ENCODE results near the gene CXorf58. TPM values are rescaled to one million over a fixed set of nuclear protein-coding genes. Genes with fewer than 3 reads are reported as not detected.

CXorf58 gene
- total and polyA plus RNA-seq, 4 donors = 0.11 to 0.38 (median 0.28) TPM

DNA sequence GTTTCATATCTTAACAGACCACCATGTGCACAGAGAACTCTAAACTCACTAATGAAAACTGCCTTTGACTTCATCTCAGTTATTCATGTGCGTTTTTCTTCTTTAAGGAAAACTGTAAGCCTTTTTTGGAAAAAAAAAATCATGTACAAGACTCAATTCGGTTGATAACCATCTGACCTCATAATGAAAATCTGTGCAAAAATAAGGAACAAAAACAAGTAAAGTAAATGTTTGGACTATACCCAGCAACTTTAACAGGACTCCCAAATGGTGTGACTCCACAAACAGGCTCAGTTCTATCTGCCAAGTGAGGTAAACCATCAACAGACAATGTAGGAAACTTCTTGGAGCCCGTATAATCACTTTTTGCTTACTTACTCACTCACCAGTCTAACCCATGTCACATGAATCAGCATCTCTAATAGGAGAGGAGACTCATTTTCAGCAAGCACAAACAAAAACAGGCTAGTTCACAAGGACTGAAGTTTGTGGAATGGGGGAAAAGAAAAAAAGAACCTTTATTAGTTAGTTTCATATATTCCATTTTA lies 9.3 kb upstream of the CXorf58 start:
- Histone ChIP-seq H3K9me3 (ENCODE audit: control insufficient read depth, insufficient read depth, low read length) (no peaks in the 10 kb centered on the region), H3K27ac (ENCODE audit: low read depth, low read length) (peak overlapping the region; percentile 64), H3K4me3 (ENCODE audit: low read depth, low read length) (no peak overlapping the region), H3K36me3 (ENCODE audit: control insufficient read depth, insufficient read depth, low read length) (no peaks in the 10 kb centered on the region), H3K4me1 (ENCODE audit: control insufficient read depth, insufficient read depth, low read length) (peaks cover 3% of the 10 kb centered on the region), H3K27me3 (ENCODE audit: control insufficient read depth, insufficient read depth, low read length) (peaks cover 7% of the 10 kb centered on the region)
- DNase-seq (ENCODE audit: low read depth in 4 of 6, low spot score in 6 of 6) = peak in 2 of 6 donors; percentile 21 to 45
- no CpG with 5 or more reads among the region's 3 CpGs for WGBS (ENCODE audit: insufficient coverage)

- Histone ChIP-seq H3K27me3 (ENCODE audit: control insufficient read depth, insufficient read depth, low read length) (peaks cover 7% of the 10 kb centered on the region), H3K4me1 (ENCODE audit: control insufficient read depth, insufficient read depth, low read length) (peaks cover 3% of the 10 kb centered on the region), H3K4me3 (ENCODE audit: low read depth, low read length) (no peak overlapping the region), H3K9me3 (ENCODE audit: control insufficient read depth, insufficient read depth, low read length) (no peaks in the 10 kb centered on the region), H3K27ac (ENCODE audit: low read depth, low read length) (no peak overlapping the region), H3K36me3 (ENCODE audit: control insufficient read depth, insufficient read depth, low read length) (no peaks in the 10 kb centered on the region)
- DNase-seq (ENCODE audit: low read depth in 4 of 6, low spot score in 6 of 6) = no peak
- 86% methylated on average over 5 of the region's 12 CpGs for WGBS (ENCODE audit: insufficient coverage)
Measured at GRCh38 chrX:23900220-23900797, 7.5 kb upstream of the CXorf58 start.

- Histone ChIP-seq H3K27me3 (ENCODE audit: control insufficient read depth, insufficient read depth, low read length) (peaks cover 7% of the 10 kb centered on the region), H3K27ac (ENCODE audit: low read depth, low read length) (no peak overlapping the region), H3K4me3 (ENCODE audit: low read depth, low read length) (no peak overlapping the region), H3K4me1 (ENCODE audit: control insufficient read depth, insufficient read depth, low read length) (peaks cover 3% of the 10 kb centered on the region), H3K9me3 (ENCODE audit: control insufficient read depth, insufficient read depth, low read length) (no peaks in the 10 kb centered on the region), H3K36me3 (ENCODE audit: control insufficient read depth, insufficient read depth, low read length) (no peaks in the 10 kb centered on the region)
- 35% methylated on average over 1 of the region's 3 CpGs for WGBS (ENCODE audit: insufficient coverage)
- no peak for DNase-seq (ENCODE audit: low read depth in 4 of 6, low spot score in 6 of 6)
Measured at GRCh38 chrX:23901060-23901459, 6.7 kb upstream of the CXorf58 start.

DNA sequence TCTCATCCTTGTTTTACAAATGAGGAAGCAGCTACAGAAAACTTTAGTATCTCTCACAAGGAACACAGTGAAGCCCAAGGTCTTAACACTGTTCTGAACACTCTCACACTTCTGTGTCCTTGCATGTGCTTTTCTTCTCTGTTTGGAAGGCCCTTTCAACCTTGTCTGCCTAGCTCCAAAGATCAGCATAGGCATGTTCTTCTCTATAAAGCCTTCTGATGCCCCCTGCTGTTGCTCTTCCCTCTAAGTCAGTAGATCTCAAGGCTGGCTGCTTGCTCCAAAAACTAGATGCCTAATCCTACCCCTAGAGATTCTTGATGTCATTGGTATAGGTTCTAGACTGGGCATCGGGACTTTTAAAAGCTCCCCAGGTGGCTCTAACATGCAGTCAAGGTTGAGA lies 6.0 kb upstream of the CXorf58 start:
- peaks cover 10% of the 10 kb centered on the region for H3K27me3 ChIP-seq (ENCODE audit: control insufficient read depth, insufficient read depth, low read length)
- peak in 2 of 6 donors; percentile 83 to 84 for DNase-seq (ENCODE audit: low read depth in 4 of 6, low spot score in 6 of 6)
- WGBS (ENCODE audit: insufficient coverage) = no CpG with 5 or more reads among the region's 1 CpG
- H3K4me3 ChIP-seq (ENCODE audit: low read depth, low read length) = no peak overlapping the region
- H3K36me3 ChIP-seq (ENCODE audit: control insufficient read depth, insufficient read depth, low read length) = no peaks in the 10 kb centered on the region
- H3K9me3 ChIP-seq (ENCODE audit: control insufficient read depth, insufficient read depth, low read length) = no peaks in the 10 kb centered on the region
- H3K4me1 ChIP-seq (ENCODE audit: control insufficient read depth, insufficient read depth, low read length) = peaks cover 3% of the 10 kb centered on the region
- peak overlapping the region; percentile 57 for H3K27ac ChIP-seq (ENCODE audit: low read depth, low read length)

- Histone ChIP-seq H3K4me3 (ENCODE audit: low read depth, low read length) (no peak overlapping the region), H3K27ac (ENCODE audit: low read depth, low read length) (peak overlapping the region; percentile 57), H3K9me3 (ENCODE audit: control insufficient read depth, insufficient read depth, low read length) (no peaks in the 10 kb centered on the region), H3K4me1 (ENCODE audit: control insufficient read depth, insufficient read depth, low read length) (peaks cover 6% of the 10 kb centered on the region), H3K27me3 (ENCODE audit: control insufficient read depth, insufficient read depth, low read length) (peaks cover 12% of the 10 kb centered on the region), H3K36me3 (ENCODE audit: control insufficient read depth, insufficient read depth, low read length) (no peaks in the 10 kb centered on the region)
- DNase-seq (ENCODE audit: low read depth in 4 of 6, low spot score in 6 of 6) = peak in 3 of 6 donors; percentile 46 to 88 (median 80)
- no CpG with 5 or more reads among the region's 2 CpGs for WGBS (ENCODE audit: insufficient coverage)
Measured at GRCh38 chrX:23902419-23902818, 5.4 kb upstream of the CXorf58 start.

DNA sequence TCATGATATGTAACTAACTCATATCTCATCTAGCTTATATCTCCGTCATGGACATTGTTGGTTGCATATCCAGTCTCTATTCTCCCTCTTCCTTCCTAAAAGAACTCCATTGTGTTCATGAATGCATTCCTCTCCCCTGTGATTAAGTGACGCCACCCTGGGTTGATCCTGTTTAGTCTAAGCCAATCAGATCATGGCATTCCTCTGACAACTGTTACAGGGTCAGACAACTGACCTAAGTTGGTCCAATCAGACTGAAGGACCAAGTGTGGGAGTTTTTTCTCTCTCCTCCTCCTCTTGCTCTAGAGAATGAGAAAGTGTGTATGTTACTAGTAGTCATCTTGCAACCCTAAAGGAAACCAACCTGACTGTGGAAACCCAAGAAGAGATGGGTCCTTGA lies 3.7 kb upstream of the CXorf58 start:
- H3K27ac ChIP-seq (ENCODE audit: low read depth, low read length) = no peak overlapping the region
- no peaks in the 10 kb centered on the region for H3K9me3 ChIP-seq (ENCODE audit: control insufficient read depth, insufficient read depth, low read length)
- H3K36me3 ChIP-seq (ENCODE audit: control insufficient read depth, insufficient read depth, low read length) = no peaks in the 10 kb centered on the region
- 39% methylated on average over 2 of the region's 2 CpGs for WGBS (ENCODE audit: insufficient coverage)
- no peak for DNase-seq (ENCODE audit: low read depth in 4 of 6, low spot score in 6 of 6)
- H3K27me3 ChIP-seq (ENCODE audit: control insufficient read depth, insufficient read depth, low read length) = peaks cover 17% of the 10 kb centered on the region
- H3K4me1 ChIP-seq (ENCODE audit: control insufficient read depth, insufficient read depth, low read length) = peaks cover 3% of the 10 kb centered on the region
- H3K4me3 ChIP-seq (ENCODE audit: low read depth, low read length) = no peak overlapping the region

DNA sequence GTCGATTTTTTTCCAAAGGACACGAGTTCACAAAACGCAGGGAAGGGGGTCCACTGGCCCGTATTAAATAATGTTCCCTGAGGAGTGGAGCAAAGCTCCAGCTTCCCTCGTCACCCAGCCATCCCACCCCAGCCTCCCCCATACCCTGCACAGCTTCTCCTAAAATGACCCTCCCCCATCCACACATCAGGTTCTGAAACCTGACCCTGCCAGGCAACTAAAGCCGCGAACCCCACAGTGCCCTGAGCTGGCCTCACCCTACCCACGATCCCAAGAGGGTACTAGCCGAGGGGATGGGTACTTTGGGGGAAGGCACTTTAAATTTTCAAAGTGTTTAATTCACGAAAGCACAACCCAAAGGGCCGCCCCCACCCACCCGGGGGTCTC lies 702 bp upstream of the CXorf58 start:
- whole genome bisulfite sequencing (ENCODE audit: insufficient coverage) = 21% methylated on average over 5 of the region's 12 CpGs
- no peak for DNase-seq (ENCODE audit: low read depth in 4 of 6, low spot score in 6 of 6)
- H3K36me3 ChIP-seq (ENCODE audit: control insufficient read depth, insufficient read depth, low read length) = no peaks in the 10 kb centered on the region
- no peaks in the 10 kb centered on the region for H3K9me3 ChIP-seq (ENCODE audit: control insufficient read depth, insufficient read depth, low read length)
- H3K4me1 ChIP-seq (ENCODE audit: control insufficient read depth, insufficient read depth, low read length) = peaks cover 3% of the 10 kb centered on the region
- peaks cover 14% of the 10 kb centered on the region for H3K27me3 ChIP-seq (ENCODE audit: control insufficient read depth, insufficient read depth, low read length)
- peak overlapping the region; percentile 79 for H3K27ac ChIP-seq (ENCODE audit: low read depth, low read length)
- H3K4me3 ChIP-seq (ENCODE audit: low read depth, low read length) = peak overlapping the region; percentile 65

GRCh38 chrX:23908219-23909004 lies 606 bp downstream of the CXorf58 start:
- Histone ChIP-seq H3K27ac (ENCODE audit: low read depth, low read length) (peak overlapping the region; percentile 79), H3K4me3 (ENCODE audit: low read depth, low read length) (peak overlapping the region; percentile 65), H3K36me3 (ENCODE audit: control insufficient read depth, insufficient read depth, low read length) (no peaks in the 10 kb centered on the region), H3K4me1 (ENCODE audit: control insufficient read depth, insufficient read depth, low read length) (peaks cover 3% of the 10 kb centered on the region), H3K27me3 (ENCODE audit: control insufficient read depth, insufficient read depth, low read length) (peaks cover 11% of the 10 kb centered on the region), H3K9me3 (ENCODE audit: control insufficient read depth, insufficient read depth, low read length) (no peaks in the 10 kb centered on the region)
- 64% methylated on average over 6 of the region's 13 CpGs for WGBS (ENCODE audit: insufficient coverage)
- DNase-seq (ENCODE audit: low read depth in 4 of 6, low spot score in 6 of 6) = peak in 2 of 6 donors; percentile 24 to 48

DNA sequence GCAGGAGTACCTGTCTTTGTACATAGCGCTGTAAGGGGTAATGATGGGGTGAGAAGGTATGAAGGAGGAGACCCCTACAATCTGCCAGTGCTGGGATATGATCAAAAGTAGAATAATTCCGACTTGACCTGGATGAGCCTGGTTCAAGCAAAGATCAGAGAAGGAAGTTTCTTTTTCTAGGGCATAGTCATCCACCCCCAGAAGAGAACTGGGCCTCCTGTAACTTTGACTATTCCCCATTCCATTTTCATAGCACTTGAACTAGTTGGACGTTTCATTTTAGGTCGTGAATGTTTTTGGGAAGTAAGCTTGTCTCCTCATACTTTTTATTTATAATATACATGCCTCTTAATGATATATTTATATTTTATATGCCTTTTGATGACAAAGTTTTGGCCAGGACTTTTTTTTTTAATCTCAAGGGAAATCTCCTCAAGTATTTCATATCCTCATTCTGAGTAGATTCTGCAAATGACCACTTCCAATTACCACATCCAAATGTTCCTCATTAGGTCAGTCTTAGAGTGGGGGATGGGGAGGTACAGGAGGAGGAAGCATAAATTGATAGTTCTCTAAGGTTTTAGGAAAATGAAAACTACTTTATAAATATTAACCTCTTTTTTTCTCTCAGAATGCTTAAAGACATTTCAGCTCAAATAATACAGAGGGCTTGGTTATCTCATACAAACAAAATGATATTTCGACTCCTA lies 3.5 kb downstream of the CXorf58 start:
- Histone ChIP-seq H3K4me3 (ENCODE audit: low read depth, low read length) (no peak overlapping the region), H3K27ac (ENCODE audit: low read depth, low read length) (no peak overlapping the region), H3K36me3 (ENCODE audit: control insufficient read depth, insufficient read depth, low read length) (no peaks in the 10 kb centered on the region), H3K27me3 (ENCODE audit: control insufficient read depth, insufficient read depth, low read length) (peaks cover 11% of the 10 kb centered on the region), H3K4me1 (ENCODE audit: control insufficient read depth, insufficient read depth, low read length) (peaks cover 3% of the 10 kb centered on the region), H3K9me3 (ENCODE audit: control insufficient read depth, insufficient read depth, low read length) (no peaks in the 10 kb centered on the region)
- 100% methylated on average over 1 of the region's 5 CpGs for WGBS (ENCODE audit: insufficient coverage)
- no peak for DNase-seq (ENCODE audit: low read depth in 4 of 6, low spot score in 6 of 6)

Data from spinal cord (tissue), 10 donors.